C4-2B (cell line): Measurements from ENCODE around the gene IGF2R.

Experiments used
- H3K27ac ChIP-seq: fragments of 450-650 bp; 2 replicates; pipeline ENCODE4 v1.5.1; 2017
- ZFX ChIP-seq: fragments of 450-650 bp; IDR thresholded peaks from 2 replicates; pipeline ENCODE4 v1.6.1; 2017
- TF ChIP-seq, protein P1 (sequence below): fragments of 450-650 bp; conservative IDR thresholded peaks from 2 replicates; pipeline ENCODE4 v1.5.1; 2017; ENCODE audit warnings: mild to moderate bottlenecking

The IGF2R gene

DNA sequence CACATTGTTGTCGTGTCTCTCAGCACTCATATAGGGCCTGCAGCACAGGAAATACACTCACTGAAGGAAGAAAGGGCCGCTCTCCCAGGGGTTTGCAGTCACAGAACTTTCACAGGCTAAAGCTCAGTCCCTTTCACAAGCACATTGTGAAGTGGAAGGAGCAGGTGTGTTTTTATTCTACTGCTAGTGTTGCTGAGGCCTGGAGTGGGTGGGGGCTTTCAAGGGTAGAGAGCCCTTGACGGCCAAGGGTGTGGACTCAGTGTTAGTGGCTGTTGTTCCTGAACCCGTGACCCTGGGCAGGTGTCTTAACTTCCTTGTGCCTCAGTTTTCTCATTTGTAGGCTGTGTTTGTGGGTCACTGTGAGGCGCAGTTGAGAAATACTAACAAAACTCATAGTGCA is 86.5 kb downstream of the IGF2R start:
- H3K27ac ChIP-seq, result no peak overlapping the region
- TF ChIP-seq ZFX, result no peak
- TF ChIP-seq, protein P1, sequence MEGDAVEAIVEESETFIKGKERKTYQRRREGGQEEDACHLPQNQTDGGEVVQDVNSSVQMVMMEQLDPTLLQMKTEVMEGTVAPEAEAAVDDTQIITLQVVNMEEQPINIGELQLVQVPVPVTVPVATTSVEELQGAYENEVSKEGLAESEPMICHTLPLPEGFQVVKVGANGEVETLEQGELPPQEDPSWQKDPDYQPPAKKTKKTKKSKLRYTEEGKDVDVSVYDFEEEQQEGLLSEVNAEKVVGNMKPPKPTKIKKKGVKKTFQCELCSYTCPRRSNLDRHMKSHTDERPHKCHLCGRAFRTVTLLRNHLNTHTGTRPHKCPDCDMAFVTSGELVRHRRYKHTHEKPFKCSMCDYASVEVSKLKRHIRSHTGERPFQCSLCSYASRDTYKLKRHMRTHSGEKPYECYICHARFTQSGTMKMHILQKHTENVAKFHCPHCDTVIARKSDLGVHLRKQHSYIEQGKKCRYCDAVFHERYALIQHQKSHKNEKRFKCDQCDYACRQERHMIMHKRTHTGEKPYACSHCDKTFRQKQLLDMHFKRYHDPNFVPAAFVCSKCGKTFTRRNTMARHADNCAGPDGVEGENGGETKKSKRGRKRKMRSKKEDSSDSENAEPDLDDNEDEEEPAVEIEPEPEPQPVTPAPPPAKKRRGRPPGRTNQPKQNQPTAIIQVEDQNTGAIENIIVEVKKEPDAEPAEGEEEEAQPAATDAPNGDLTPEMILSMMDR, result no peak

DNA sequence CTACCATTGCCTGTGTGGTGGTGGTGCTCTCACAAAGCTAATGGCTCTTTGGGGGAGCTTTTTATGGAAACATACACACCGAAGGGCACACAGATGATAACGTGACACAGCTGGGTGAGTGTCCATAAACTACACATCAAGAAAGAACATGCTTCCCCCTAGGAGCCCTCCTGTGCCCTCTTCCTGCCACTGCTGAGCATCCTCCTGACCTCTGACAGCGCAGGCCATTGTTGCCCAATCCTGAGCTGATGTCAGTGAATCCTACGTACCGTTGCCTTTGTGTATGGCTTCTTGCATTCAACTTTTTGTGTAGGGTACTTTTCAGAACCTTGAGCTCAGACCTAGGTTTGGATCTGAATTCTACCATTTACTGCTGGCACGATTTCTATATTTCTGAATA is 86.9 kb downstream of the IGF2R start:
- TF ChIP-seq ZFX, result no peak
- TF ChIP-seq, protein P1, result no peak
- H3K27ac ChIP-seq, result no peak overlapping the region

DNA sequence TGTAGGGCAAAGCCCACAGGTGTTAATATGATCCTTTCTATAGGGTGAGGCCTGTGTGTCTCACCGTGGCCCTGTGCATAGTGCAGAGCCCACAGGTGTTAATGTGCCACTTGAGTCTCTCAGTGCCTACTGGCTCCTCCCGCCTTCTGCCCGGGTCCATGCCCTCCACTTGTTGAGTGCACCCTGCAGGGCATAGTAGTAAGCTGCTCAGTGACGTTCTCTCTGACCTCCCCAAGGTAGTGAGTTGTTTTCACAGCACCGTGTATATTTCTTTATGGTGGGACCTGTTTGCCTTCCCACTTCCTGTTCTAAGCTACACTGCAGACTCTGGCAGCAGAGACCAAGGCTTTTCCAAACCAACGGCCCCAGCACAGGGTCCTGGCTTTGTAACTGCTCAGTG is 88.2 kb downstream of the IGF2R start:
- TF ChIP-seq, protein P1, result no peak
- no peak for TF ChIP-seq ZFX
- H3K27ac ChIP-seq, result no peak overlapping the region

DNA sequence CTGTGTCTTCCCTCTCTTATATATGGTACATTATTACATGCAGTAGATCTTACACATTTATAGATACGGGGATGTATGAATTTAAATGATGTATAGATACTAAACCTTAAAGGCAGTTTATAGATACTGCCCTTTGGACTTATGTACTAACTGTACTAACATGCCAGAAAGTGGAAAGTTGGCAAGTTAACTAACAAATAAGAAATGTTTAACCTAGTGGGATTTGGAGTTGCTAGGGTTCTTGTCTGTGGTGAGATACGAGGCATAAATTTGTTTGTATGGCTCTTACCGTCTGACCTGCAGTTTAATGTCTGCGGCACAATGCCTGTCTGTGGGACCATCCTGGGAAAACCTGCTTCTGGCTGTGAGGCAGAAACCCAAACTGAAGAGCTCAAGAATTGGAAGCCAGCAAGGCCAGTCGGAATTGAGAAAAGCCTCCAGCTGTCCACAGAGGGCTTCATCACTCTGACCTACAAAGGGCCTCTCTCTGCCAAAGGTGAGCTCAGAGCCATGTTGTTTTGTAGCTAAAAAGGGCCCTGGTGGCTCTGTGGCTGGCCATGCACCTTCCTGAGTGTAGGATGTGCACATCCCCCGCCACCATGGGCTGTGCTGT is 89.8 kb downstream of the IGF2R start:
- H3K27ac ChIP-seq, result no peak overlapping the region
- TF ChIP-seq, protein P1, result no peak
- TF ChIP-seq ZFX, result no peak

DNA sequence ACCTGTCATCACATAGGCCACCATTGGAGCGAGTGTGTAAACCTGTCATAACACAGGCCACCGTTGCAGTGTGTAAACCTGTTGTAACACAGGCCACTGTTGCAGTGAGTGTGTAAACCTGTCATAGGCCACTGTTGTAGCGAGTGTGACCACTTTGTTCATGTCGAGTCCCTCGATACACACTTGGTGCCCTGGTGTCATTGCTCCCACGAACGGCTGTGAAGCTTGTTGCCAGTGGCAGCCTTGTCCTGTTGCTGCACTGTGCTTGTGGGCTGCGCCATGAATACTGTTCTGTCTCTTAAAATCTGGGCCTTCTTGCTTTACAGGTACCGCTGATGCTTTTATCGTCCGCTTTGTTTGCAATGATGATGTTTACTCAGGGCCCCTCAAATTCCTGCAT is 91.3 kb downstream of the IGF2R start:
- TF ChIP-seq, protein P1, result no peak
- no peak for TF ChIP-seq ZFX
- no peak overlapping the region for H3K27ac ChIP-seq

DNA sequence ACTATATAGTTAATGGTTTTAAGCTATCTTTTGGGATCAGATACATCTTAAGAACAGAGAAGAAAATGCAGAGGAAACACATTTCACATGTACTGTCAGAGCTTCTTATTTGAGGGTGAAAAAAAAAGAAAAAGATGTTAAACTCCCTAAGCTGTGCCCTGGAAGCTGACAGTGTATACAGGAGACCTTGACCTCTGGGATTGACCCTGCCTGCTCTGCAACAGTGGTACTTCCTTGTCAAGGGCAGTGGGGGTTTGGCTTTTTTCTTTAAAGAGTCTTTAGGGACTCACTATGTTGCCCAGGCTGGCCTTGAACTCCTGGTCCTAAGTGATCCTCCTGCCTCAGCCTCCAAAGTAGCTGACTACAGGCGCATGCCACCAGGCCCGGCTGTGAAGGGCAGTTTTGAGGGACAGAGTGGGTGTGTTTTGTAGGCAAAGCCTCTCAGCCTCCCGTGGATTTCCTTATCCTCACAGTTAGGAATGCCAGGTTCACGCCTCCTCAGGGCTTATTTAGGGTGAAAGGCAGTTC is 92.1 kb downstream of the IGF2R start:
- H3K27ac ChIP-seq, result no peak overlapping the region

DNA sequence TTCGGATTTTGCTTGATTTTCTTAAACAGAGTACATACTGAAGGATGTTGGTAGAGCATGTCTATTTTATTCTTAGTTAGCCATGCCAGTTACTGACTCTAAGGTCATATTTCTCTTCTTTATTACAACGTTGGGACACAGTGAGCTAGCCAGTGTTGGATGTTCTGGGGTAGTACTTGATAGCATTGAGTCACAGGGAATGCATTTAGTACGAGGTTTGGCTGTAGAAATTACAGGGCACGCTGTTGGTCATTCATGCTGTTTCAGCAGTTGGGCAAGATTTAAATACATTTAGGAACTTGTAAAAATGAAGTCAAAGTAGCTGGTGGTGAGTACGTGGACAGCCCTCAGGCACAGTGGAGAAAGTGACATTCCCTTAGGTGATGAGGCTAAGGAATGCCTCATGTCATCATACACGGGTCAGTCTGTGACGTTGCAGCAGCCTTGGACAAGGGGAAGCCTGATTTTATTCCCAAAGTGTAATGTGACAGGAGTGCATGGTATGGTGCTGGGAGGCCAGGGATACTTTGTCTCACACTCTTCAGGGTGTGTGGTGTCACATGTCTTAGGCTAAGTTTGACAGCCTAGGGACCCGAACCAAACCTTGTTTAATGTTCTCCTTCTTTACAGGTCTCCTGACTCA is 95.0 kb downstream of the IGF2R start:
- no peak overlapping the region for H3K27ac ChIP-seq
- TF ChIP-seq, protein P1, result no peak
- no peak for TF ChIP-seq ZFX

More for the DNA sequence above, 92.1 kb downstream of the IGF2R start:
- no peak for TF ChIP-seq ZFX
- TF ChIP-seq, protein P1, result no peak
